HL-60/S4 treated with retinoic acid at 250 ng/mL for 4 days and 3 days (cell line): Measurements from ENCODE around the gene MDFIC2.
"Not testable (repeated sequence)": the region's sequence is repeated elsewhere in the genome, so short reads cannot be mapped to it uniquely, and the experiment has no call there.

Source experiments
- in situ Hi-C: fragments of 300-500 bp; cut with MboI; formaldehyde crosslinking; loops from 2 replicates; pipeline ENCODE4 v1.7.0; 2022; ENCODE audit warnings: low sequenced_read_pairs

The MDFIC2 gene

GRCh38 chr3:70312336-70312735 is at the start of gene MDFIC2:
TSS of gene MDFIC2 (minus strand) at chr3:70312638. CDS start at chr3:70311973, 665 bp downstream.
- in situ Hi-C loops: no loop called here

GRCh38 chr3:70360979-70361760 is 48.7 kb upstream of the MDFIC2 start:
- in situ Hi-C loops: no loop called here

- in situ Hi-C loops: no loop called here
Measured at GRCh38 chr3:70359711-70360110, 47.3 kb upstream of the MDFIC2 start.

GRCh38 chr3:70358978-70359580 is 46.6 kb upstream of the MDFIC2 start:
- in situ Hi-C loops: no loop called here

- in situ Hi-C loops: no loop called here
Measured at GRCh38 chr3:70352215-70352614, 39.8 kb upstream of the MDFIC2 start.

GRCh38 chr3:70342149-70342548 is 29.7 kb upstream of the MDFIC2 start:
- in situ Hi-C loops: no loop called here

- in situ Hi-C loops: not testable (repeated sequence)
Measured at GRCh38 chr3:70336885-70337284, 24.4 kb upstream of the MDFIC2 start.

- in situ Hi-C loops: no loop called here
Measured at GRCh38 chr3:70333080-70333479, 20.6 kb upstream of the MDFIC2 start.

- in situ Hi-C loops: no loop called here
Measured at GRCh38 chr3:70315021-70315420, 2.6 kb upstream of the MDFIC2 start.

GRCh38 chr3:70310809-70311208 is 1.6 kb downstream of the MDFIC2 start:
- in situ Hi-C loops: no loop called here

- in situ Hi-C loops: no loop called here
Measured at GRCh38 chr3:70309591-70309990, 2.8 kb downstream of the MDFIC2 start.

- in situ Hi-C loops: no loop called here
Measured at GRCh38 chr3:70308760-70309159, 3.7 kb downstream of the MDFIC2 start.

- in situ Hi-C loops: no loop called here
Measured at GRCh38 chr3:70306736-70307135, 5.7 kb downstream of the MDFIC2 start.

GRCh38 chr3:70298385-70298784 is 14.1 kb downstream of the MDFIC2 start:
- in situ Hi-C loops: no loop called here

- in situ Hi-C loops: no loop called here
Measured at GRCh38 chr3:70291097-70291482, 21.3 kb downstream of the MDFIC2 start.

- in situ Hi-C loops: not testable (repeated sequence)
Measured at GRCh38 chr3:70290431-70291096, 21.9 kb downstream of the MDFIC2 start.

GRCh38 chr3:70281663-70282062 is 30.8 kb downstream of the MDFIC2 start:
- in situ Hi-C loops: no loop called here

GRCh38 chr3:70277304-70277703 is 35.1 kb downstream of the MDFIC2 start:
- in situ Hi-C loops: no loop called here

- in situ Hi-C loops: no loop called here
Measured at GRCh38 chr3:70276901-70277300, 35.5 kb downstream of the MDFIC2 start.

GRCh38 chr3:70273492-70273891 is 38.9 kb downstream of the MDFIC2 start:
- in situ Hi-C loops: no loop called here

- in situ Hi-C loops: no loop called here
Measured at GRCh38 chr3:70272798-70273197, 39.6 kb downstream of the MDFIC2 start.
